ENCODE results near the gene MGAT3. TPM values are rescaled to one million over a fixed set of nuclear protein-coding genes. Genes with fewer than 3 reads are reported as not detected.
A peak's percentile ranks its signal among the peaks of the same experiment; 100 is the strongest.

Gene MGAT3
- total and polyA plus RNA-seq, 4 donors: 0.26 to 11.0 (median 1.8) TPM

GRCh38 chr22:39450258-39450955, 6.4 kb upstream of the MGAT3 start:
- WGBS, 2 donors: 87 to 91% methylated on average over 11 to 13 of the region's 13 CpGs

GRCh38 chr22:39452740-39453040, 4.1 kb upstream of the MGAT3 start:
- Histone ChIP-seq H3K36me3 (ENCODE audit: control insufficient read depth in 1 of 2, insufficient read depth in 2 of 2, low read length in 1 of 2) (no peaks in the 10 kb centered on the region), H3K4me3 (ENCODE audit: low read length in 2 of 2) (no peak overlapping the region), H3K27ac (ENCODE audit: low read depth in 1 of 2, low read length in 2 of 2) (no peak overlapping the region), H3K27me3 (ENCODE audit: control insufficient read depth in 1 of 2, insufficient read depth in 2 of 2, low read length in 1 of 2) (no peaks in the 10 kb centered on the region), H3K9me3 (ENCODE audit: control insufficient read depth, low read length) (no peaks in the 10 kb centered on the region), H3K4me1 (ENCODE audit: control insufficient read depth in 1 of 2, insufficient read depth in 2 of 2, low read length in 2 of 2) (no peaks in the 10 kb centered on the region)
- WGBS, 2 donors: 79 to 81% methylated on average over 6 of the region's 6 CpGs
- intact Hi-C loops (cut with DNase I): no loop called here
- ATAC-seq (ENCODE audit: low FRiP score) (no peak), DNase-seq (no peak)

More at GRCh38 chr22:39450258-39450955, 6.4 kb upstream of the MGAT3 start:
- Histone ChIP-seq H3K9me3 (ENCODE audit: control insufficient read depth, low read length) (no peaks in the 10 kb centered on the region), H3K27me3 (ENCODE audit: control insufficient read depth in 1 of 2, insufficient read depth in 2 of 2, low read length in 1 of 2) (no peaks in the 10 kb centered on the region), H3K36me3 (ENCODE audit: control insufficient read depth in 1 of 2, insufficient read depth in 2 of 2, low read length in 1 of 2) (no peaks in the 10 kb centered on the region), H3K4me1 (ENCODE audit: control insufficient read depth in 1 of 2, insufficient read depth in 2 of 2, low read length in 2 of 2) (no peaks in the 10 kb centered on the region), H3K4me3 (ENCODE audit: low read length in 2 of 2) (no peak overlapping the region), H3K27ac (ENCODE audit: low read depth in 1 of 2, low read length in 2 of 2) (no peak overlapping the region)
- no peak for DNase-seq
- intact Hi-C loops (cut with DNase I): no loop called here
- no peak for ATAC-seq (ENCODE audit: low FRiP score)

GRCh38 chr22:39453765-39454378, 2.9 kb upstream of the MGAT3 start:
- ATAC-seq (ENCODE audit: low FRiP score) (no peak), DNase-seq (no peak)
- H3K27me3 ChIP-seq (ENCODE audit: control insufficient read depth in 1 of 2, insufficient read depth in 2 of 2, low read length in 1 of 2): no peaks in the 10 kb centered on the region
- intact Hi-C loops (cut with DNase I): no loop called here
- no peak overlapping the region for H3K27ac ChIP-seq (ENCODE audit: low read depth in 1 of 2, low read length in 2 of 2)
- no peaks in the 10 kb centered on the region for H3K36me3 ChIP-seq (ENCODE audit: control insufficient read depth in 1 of 2, insufficient read depth in 2 of 2, low read length in 1 of 2)
- no peaks in the 10 kb centered on the region for H3K9me3 ChIP-seq (ENCODE audit: control insufficient read depth, low read length)
- 79 to 82% methylated on average over 9 of the region's 9 CpGs for WGBS, 2 donors
- H3K4me1 ChIP-seq (ENCODE audit: control insufficient read depth in 1 of 2, insufficient read depth in 2 of 2, low read length in 2 of 2): no peaks in the 10 kb centered on the region
- no peak overlapping the region for H3K4me3 ChIP-seq (ENCODE audit: low read length in 2 of 2)

DNA sequence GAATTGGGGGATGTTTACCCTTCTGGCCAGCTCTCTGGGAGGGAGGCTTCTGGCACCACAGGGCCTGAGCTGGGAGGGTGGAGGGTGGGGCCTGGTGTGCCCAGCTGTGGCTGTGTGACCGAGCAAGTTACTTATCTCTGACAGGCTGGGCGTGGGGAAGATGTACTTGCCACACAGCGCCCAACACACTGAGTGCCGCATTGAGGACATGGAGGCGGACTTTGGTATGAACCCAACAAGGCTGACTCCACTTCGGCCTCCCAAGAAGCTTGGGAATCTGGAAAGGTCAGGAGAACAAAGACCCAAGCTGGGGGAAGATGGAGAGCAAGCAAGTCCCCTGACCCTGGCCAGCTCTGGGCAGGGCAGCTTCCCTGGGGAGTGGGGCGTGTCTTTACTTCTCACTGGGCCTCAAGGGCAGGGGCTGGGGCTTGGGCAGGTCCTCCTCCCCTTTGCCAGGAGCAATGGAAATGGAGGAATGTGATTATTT, 2.4 kb upstream of the MGAT3 start:
- Histone ChIP-seq H3K4me3 (ENCODE audit: low read length in 2 of 2) (no peak overlapping the region), H3K9me3 (ENCODE audit: control insufficient read depth, low read length) (no peaks in the 10 kb centered on the region), H3K27me3 (ENCODE audit: control insufficient read depth in 1 of 2, insufficient read depth in 2 of 2, low read length in 1 of 2) (no peaks in the 10 kb centered on the region), H3K36me3 (ENCODE audit: control insufficient read depth in 1 of 2, insufficient read depth in 2 of 2, low read length in 1 of 2) (no peaks in the 10 kb centered on the region), H3K4me1 (ENCODE audit: control insufficient read depth in 1 of 2, insufficient read depth in 2 of 2, low read length in 2 of 2) (no peaks in the 10 kb centered on the region), H3K27ac (ENCODE audit: low read depth in 1 of 2, low read length in 2 of 2) (no peak overlapping the region)
- peak; percentile 33 for ATAC-seq (ENCODE audit: low FRiP score)
- intact Hi-C loops (cut with DNase I): no loop called here
- DNase-seq: peak in 1 of 2 donors; percentile 59
- 75 to 79% methylated on average over 7 of the region's 7 CpGs for WGBS, 2 donors

- intact Hi-C loops (cut with DNase I): no loop called here
- ATAC-seq (ENCODE audit: low FRiP score) (no peak), DNase-seq (no peak)
- no peaks in the 10 kb centered on the region for H3K27me3 ChIP-seq (ENCODE audit: control insufficient read depth in 1 of 2, insufficient read depth in 2 of 2, low read length in 1 of 2)
- H3K9me3 ChIP-seq (ENCODE audit: control insufficient read depth, low read length): no peaks in the 10 kb centered on the region
- no peak overlapping the region for H3K27ac ChIP-seq (ENCODE audit: low read depth in 1 of 2, low read length in 2 of 2)
- peak overlapping the region; percentile 0 to 28 for H3K4me3 ChIP-seq (ENCODE audit: low read length in 2 of 2)
- H3K4me1 ChIP-seq (ENCODE audit: control insufficient read depth in 1 of 2, insufficient read depth in 2 of 2, low read length in 2 of 2): no peaks in the 10 kb centered on the region
- 0 to 1% methylated on average over 20 to 63 of the region's 63 CpGs for WGBS, 2 donors
- H3K36me3 ChIP-seq (ENCODE audit: control insufficient read depth in 1 of 2, insufficient read depth in 2 of 2, low read length in 1 of 2): no peaks in the 10 kb centered on the region
Measured at GRCh38 chr22:39457198-39457555, 365 bp downstream of the MGAT3 start.

- intact Hi-C loops (cut with DNase I): no loop called here
- peak in 1 of 2 donors; percentile 65 for DNase-seq
- H3K36me3 ChIP-seq (ENCODE audit: control insufficient read depth in 1 of 2, insufficient read depth in 2 of 2, low read length in 1 of 2): no peaks in the 10 kb centered on the region
- no peaks in the 10 kb centered on the region for H3K4me1 ChIP-seq (ENCODE audit: control insufficient read depth in 1 of 2, insufficient read depth in 2 of 2, low read length in 2 of 2)
- 2% methylated on average over 34 to 83 of the region's 83 CpGs for WGBS, 2 donors
- H3K27ac ChIP-seq (ENCODE audit: low read depth in 1 of 2, low read length in 2 of 2): no peak overlapping the region
- H3K27me3 ChIP-seq (ENCODE audit: control insufficient read depth in 1 of 2, insufficient read depth in 2 of 2, low read length in 1 of 2): no peaks in the 10 kb centered on the region
- peak overlapping the region; percentile 0 to 28 for H3K4me3 ChIP-seq (ENCODE audit: low read length in 2 of 2)
- ATAC-seq (ENCODE audit: low FRiP score): no peak
- no peaks in the 10 kb centered on the region for H3K9me3 ChIP-seq (ENCODE audit: control insufficient read depth, low read length)
Measured at GRCh38 chr22:39457556-39458443, 988 bp downstream of the MGAT3 start.

GRCh38 chr22:39458444-39459083, 1.8 kb downstream of the MGAT3 start:
- ATAC-seq (ENCODE audit: low FRiP score) (no peak), DNase-seq (no peak)
- Histone ChIP-seq H3K27me3 (ENCODE audit: control insufficient read depth in 1 of 2, insufficient read depth in 2 of 2, low read length in 1 of 2) (no peaks in the 10 kb centered on the region), H3K4me1 (ENCODE audit: control insufficient read depth in 1 of 2, insufficient read depth in 2 of 2, low read length in 2 of 2) (no peaks in the 10 kb centered on the region), H3K4me3 (ENCODE audit: low read length in 2 of 2) (no peak overlapping the region), H3K36me3 (ENCODE audit: control insufficient read depth in 1 of 2, insufficient read depth in 2 of 2, low read length in 1 of 2) (no peaks in the 10 kb centered on the region), H3K9me3 (ENCODE audit: control insufficient read depth, low read length) (no peaks in the 10 kb centered on the region), H3K27ac (ENCODE audit: low read depth in 1 of 2, low read length in 2 of 2) (no peak overlapping the region)
- 65 to 66% methylated on average over 9 to 10 of the region's 10 CpGs for WGBS, 2 donors
- intact Hi-C loops (cut with DNase I): no loop called here

- 74 to 80% methylated on average over 11 of the region's 11 CpGs for WGBS, 2 donors
- ATAC-seq (ENCODE audit: low FRiP score) (no peak), DNase-seq (no peak)
- H3K27me3 ChIP-seq (ENCODE audit: control insufficient read depth in 1 of 2, insufficient read depth in 2 of 2, low read length in 1 of 2): no peaks in the 10 kb centered on the region
- no peaks in the 10 kb centered on the region for H3K36me3 ChIP-seq (ENCODE audit: control insufficient read depth in 1 of 2, insufficient read depth in 2 of 2, low read length in 1 of 2)
- intact Hi-C loops (cut with DNase I): no loop called here
- no peak overlapping the region for H3K4me3 ChIP-seq (ENCODE audit: low read length in 2 of 2)
- no peaks in the 10 kb centered on the region for H3K4me1 ChIP-seq (ENCODE audit: control insufficient read depth in 1 of 2, insufficient read depth in 2 of 2, low read length in 2 of 2)
- H3K27ac ChIP-seq (ENCODE audit: low read depth in 1 of 2, low read length in 2 of 2): no peak overlapping the region
- H3K9me3 ChIP-seq (ENCODE audit: control insufficient read depth, low read length): no peaks in the 10 kb centered on the region
Measured at GRCh38 chr22:39459681-39460080, 2.9 kb downstream of the MGAT3 start.
